A549 (cell line): ENCODE data around the gene P2RX5. TPM values are rescaled to one million over a fixed set of nuclear protein-coding genes. Genes with fewer than 3 reads are reported as not detected.

Source experiments
- ATAC-seq, 2 experiments: fragments of 200-7000 bp in 1 of 2; fragments of >200 bp in 1 of 2; cut with Nextera tagmentation in 1 of 2; cut with Tn5 transposase in 1 of 2; 3 replicates each; pipeline versions ENCODE4 v1.8.0 to v1.9.1; 2018 to 2020; ENCODE audit warnings: mild to moderate bottlenecking in 1 of 2, moderate library complexity in 1 of 2
- CTCF ChIA-PET: fragments of 300-600 bp; sonication (Branson Sonifier 250); formaldehyde crosslinking; extraction: SDS; loops from one replicate; lab custom pipeline; 2021; ENCODE audit warnings: antibody characterized with exemption, inconsistent platforms; lab: Yijun Ruan, JAX
- POLR2A ChIA-PET: fragments of 350-600 bp; formaldehyde crosslinking; extraction: SDS; loops from one replicate; lab custom pipeline; 2021; ENCODE audit warnings: antibody characterized with exemption, inconsistent platforms; lab: Yijun Ruan, JAX
- DNase-seq, 2 experiments: peaks; one replicate each; pipeline versions ENCODE4 v3.0.0 to v3.0.0-alpha.2; 2011 to 2016; ENCODE audit warnings: low read depth in 1 of 2, low spot score in 1 of 2
- FAIRE-seq: peaks from 2 replicates; lab custom pipeline; 2011; peaks lifted over from hg19 to GRCh38; lab: Jason Lieb, UNC
- H3K27ac ChIP-seq, 2 experiments: fragments of >200 bp; sonication (Bioruptor Twin); formaldehyde crosslinking; 3 replicates each; pipeline ENCODE4 v1.5.1; 2016 to 2017
- H3K4me1 ChIP-seq: fragments of >200 bp; sonication (Bioruptor Twin); formaldehyde crosslinking; 3 replicates; pipeline ENCODE4 v1.6.1; 2016
- H3K4me2 ChIP-seq: fragments of >200 bp; sonication (Bioruptor Twin); formaldehyde crosslinking; 3 replicates; pipeline ENCODE4 v1.6.1; 2016
- H3K4me3 ChIP-seq: fragments of >200 bp; sonication (Bioruptor Twin); formaldehyde crosslinking; 3 replicates; pipeline ENCODE4 v1.5.1; 2016
- H3K9me3 ChIP-seq: fragments of >200 bp; sonication (Bioruptor Twin); formaldehyde crosslinking; 3 replicates; pipeline ENCODE4 v1.6.1; 2016
- ATOH8 ChIP-seq: fragments of 250-450 bp; sonication (Bioruptor Pico); IDR thresholded peaks from 2 replicates; pipeline ENCODE4 v1.5.0; 2020; ENCODE audit warnings: low read depth, mild to moderate bottlenecking, moderate library complexity
- CBX2 ChIP-seq: fragments of 200-600 bp; sonication (generic); IDR thresholded peaks from 2 replicates; pipeline ENCODE4 v1.6.1; 2016; ENCODE audit warnings: low read depth, mild to moderate bottlenecking, borderline replicate concordance
- CHD4 ChIP-seq: fragments of 200-600 bp; sonication (generic); IDR thresholded peaks from 2 replicates; pipeline ENCODE4 v1.6.1; 2016; ENCODE audit warnings: antibody characterized with exemption, mild to moderate bottlenecking, borderline replicate concordance
- CTCF ChIP-seq: fragments of >200 bp; sonication (Bioruptor Twin); formaldehyde crosslinking; IDR thresholded peaks from 3 replicates; pipeline ENCODE4 v1.5.1; 2016
- EHF ChIP-seq: fragments of 250-450 bp; sonication (Bioruptor Pico); IDR thresholded peaks from 2 replicates; pipeline ENCODE4 v1.5.0; 2020; ENCODE audit warnings: mild to moderate bottlenecking
- ELK1 ChIP-seq: fragments of 150-350 bp; IDR thresholded peaks from 2 replicates; pipeline ENCODE4 v1.6.1; 2014; ENCODE audit warnings: low read depth, mild to moderate bottlenecking, low read length
- EP300 ChIP-seq, 2 experiments: fragments of >200 bp; sonication (Bioruptor Twin); formaldehyde crosslinking; IDR thresholded peaks; 2 replicates in 1 of 2; 3 replicates in 1 of 2; pipeline ENCODE4 v1.6.1; 2016 to 2017
- ESRRA ChIP-seq: fragments of 150-350 bp; IDR thresholded peaks from 2 replicates; pipeline ENCODE4 v1.6.1; 2014; ENCODE audit warnings: mild to moderate bottlenecking, low read length, borderline replicate concordance
- FOSB ChIP-seq: fragments of 250-450 bp; sonication (Bioruptor Pico); IDR thresholded peaks from 2 replicates; pipeline ENCODE4 v1.5.0; 2020; ENCODE audit warnings: mild to moderate bottlenecking, moderate library complexity
- FOXS1 ChIP-seq: fragments of 250-450 bp; sonication (Bioruptor Pico); IDR thresholded peaks from 2 replicates; pipeline ENCODE4 v1.5.0; 2020; ENCODE audit warnings: mild to moderate bottlenecking, moderate library complexity
- HDAC2 ChIP-seq: fragments of 200-600 bp; sonication (generic); IDR thresholded peaks from 2 replicates; pipeline ENCODE4 v1.6.1; 2016
- HES2 ChIP-seq: fragments of >200 bp; sonication (Bioruptor Twin); formaldehyde crosslinking; IDR thresholded peaks from 2 replicates; pipeline ENCODE4 v1.6.1; 2016
- HEYL ChIP-seq: fragments of 250-450 bp; sonication (Bioruptor Pico); IDR thresholded peaks from 2 replicates; pipeline ENCODE4 v1.8.0; 2021; ENCODE audit warnings: mild to moderate bottlenecking, moderate library complexity
- KDM1A ChIP-seq: fragments of 200-600 bp; sonication (generic); IDR thresholded peaks from 2 replicates; pipeline ENCODE4 v1.6.1; 2016; ENCODE audit warnings: low read depth, mild to moderate bottlenecking
- MAFK ChIP-seq: fragments of 450-650 bp; IDR thresholded peaks from 2 replicates; pipeline ENCODE4 v1.6.1; 2014; ENCODE audit not compliant: partially characterized antibody
- MAX ChIP-seq: IDR thresholded peaks from 2 replicates; pipeline ENCODE4 v1.6.1; 2012
- PHF8 ChIP-seq: fragments of 200-600 bp; sonication (generic); IDR thresholded peaks from 2 replicates; pipeline ENCODE4 v1.6.1; 2016; ENCODE audit warnings: low read depth, mild to moderate bottlenecking, antibody characterized with exemption, moderate library complexity, borderline replicate concordance
- POLR2AphosphoS2 ChIP-seq: conservative IDR thresholded peaks from 2 replicates; pipeline ENCODE4 v1.6.1; 2012; ENCODE audit warnings: low read length, improper control_type of control experiment, inconsistent platforms
- REST ChIP-seq: fragments of 200-600 bp; sonication (generic); IDR thresholded peaks from 2 replicates; pipeline ENCODE4 v1.6.1; 2016; ENCODE audit warnings: antibody characterized with exemption, mild to moderate bottlenecking, moderate library complexity
- RNF2 ChIP-seq: fragments of 200-600 bp; sonication (generic); IDR thresholded peaks from 2 replicates; pipeline ENCODE4 v1.6.1; 2016; ENCODE audit warnings: low read depth, mild to moderate bottlenecking, antibody characterized with exemption, moderate library complexity, borderline replicate concordance
- TFCP2L1 ChIP-seq: fragments of 250-450 bp; sonication (Bioruptor Pico); IDR thresholded peaks from 2 replicates; pipeline ENCODE4 v1.5.0; 2021; ENCODE audit warnings: mild to moderate bottlenecking
- ZNF302 ChIP-seq: fragments of 250-450 bp; sonication (Bioruptor Pico); IDR thresholded peaks from 2 replicates; pipeline ENCODE4 v1.9.0; 2021; ENCODE audit warnings: inconsistent platforms, mild to moderate bottlenecking, moderate library complexity
- ZSCAN20 ChIP-seq: fragments of 250-450 bp; sonication (Bioruptor Pico); IDR thresholded peaks from 2 replicates; pipeline ENCODE4 v1.8.0; 2022; ENCODE audit warnings: mild to moderate bottlenecking, moderate library complexity
- WGBS: methylation state at CpG from one replicate; pipeline ENCODE4 v1.1.6; 2017; ENCODE audit errors: missing lambda C conversion rate; 5-methylcytosine and 5-hydroxymethylcytosine counted together
- polyA plus RNA-seq, 4 experiments: library from polyadenylated mRNA; depleted of rRNA in 3 of 4; stranded (reverse); fragments of >200 nt; fragmentation: RNase III in 1 of 4; extraction: RNeasy Plus Mini Kit Qiagen cat#74134 plus additional on column Dnase treatment in 1 of 4; gene quantifications; 2 replicates in 3 of 4; 3 replicates in 1 of 4; pipeline ENCODE4 v1.2.3, GENCODE V29; 2011 to 2017

Gene P2RX5
- polyA plus RNA-seq, 2 of the 4 experiments (the other 2 are of a cell fraction): 7.8 to 10.6 TPM

GRCh38 chr17:3678095-3678820, 17.7 kb downstream of the P2RX5 start:
- ChIA-PET CTCF (interaction anchor here (0.8 to 1.8 kb wide), 9 partner anchors 12 to 1624 kb away, joined by 3 to 5 read pairs (median 4); partner anchors contain the start of gene HIC1), POLR2A (interaction anchor here (0.8 to 2.2 kb wide), 3 partner anchors 9 to 11 kb away, joined by 3 to 8 read pairs (median 4); partner anchors contain the start of gene EMC6)
- H3K27ac ChIP-seq: no peak overlapping the region
- no peak overlapping the region for H3K4me3 ChIP-seq
- TF ChIP-seq ZSCAN20 (CRISPR knock-in tag): no peak
- TF ChIP-seq ATOH8 (CRISPR knock-in tag): no peak
- no peak for TF ChIP-seq TFCP2L1 (CRISPR knock-in tag)
- no peak for TF ChIP-seq EHF (CRISPR knock-in tag)
- peak; percentile 64 for TF ChIP-seq MAFK
- H3K4me1 ChIP-seq: no peaks in the 10 kb centered on the region
- FAIRE-seq (no peak), DNase-seq (no peak), ATAC-seq (peak; percentile 9 to 13; a peak in 3 of 6 replicates)
- 83% methylated on average over 15 of the region's 16 CpGs for WGBS
- no peaks in the 10 kb centered on the region for H3K9me3 ChIP-seq
- H3K4me2 ChIP-seq: no peak overlapping the region

GRCh38 chr17:3675886-3676285, 20.1 kb downstream of the P2RX5 start:
- H3K4me3 ChIP-seq: no peak overlapping the region
- POLR2A ChIA-PET: no interaction called here
- FAIRE-seq: no peak
- 89% methylated on average over 11 of the region's 11 CpGs for WGBS
- no peak for DNase-seq
- no peak overlapping the region for H3K4me2 ChIP-seq
- no peak overlapping the region for H3K27ac ChIP-seq
- ATAC-seq: no peak
- H3K4me1 ChIP-seq: no peaks in the 10 kb centered on the region
- CTCF ChIA-PET: interaction anchor here (0.9 to 1.7 kb wide), 3 partner anchors 25 to 152 kb away, joined by 3 to 5 read pairs (median 3); no protein-coding TSS in a partner anchor
- no peaks in the 10 kb centered on the region for H3K9me3 ChIP-seq
- TF ChIP-seq FOXS1 (CRISPR knock-in tag) (no peak), ESRRA (no peak), CHD4 (no peak), HES2 (no peak), TFCP2L1 (CRISPR knock-in tag) (no peak), HEYL (CRISPR knock-in tag) (no peak)
- TF ChIP-seq, all 56 proteins: peak for 0

- ATAC-seq: no peak
- POLR2A ChIA-PET: no interaction called here
- peaks cover 8% of the 10 kb centered on the region; the same call in 2 of the 3 replicates for H3K4me1 ChIP-seq
- DNase-seq: no peak
- CTCF ChIA-PET: interaction anchor here (4.1 kb wide), 1 partner anchor 11 kb away, joined by 19 read pairs; no protein-coding TSS in a partner anchor
- H3K4me2 ChIP-seq: no peak overlapping the region
- no peak for FAIRE-seq
- H3K9me3 ChIP-seq: no peaks in the 10 kb centered on the region
- no peak overlapping the region for H3K4me3 ChIP-seq
- H3K27ac ChIP-seq: no peak overlapping the region
- 94% methylated on average over 4 of the region's 4 CpGs for WGBS
- TF ChIP-seq ZNF302: no peak
- no peak for TF ChIP-seq EP300 (IDR thresholded peaks at IDR 0.05)
- no peak for TF ChIP-seq CTCF
- TF ChIP-seq MAFK: no peak
- no peak for TF ChIP-seq PHF8
- TF ChIP-seq HDAC2: no peak
- no peak for TF ChIP-seq FOSB (CRISPR knock-in tag)
- TF ChIP-seq REST: no peak
- TF ChIP-seq KDM1A: no peak
- TF ChIP-seq HEYL (CRISPR knock-in tag): no peak
- no peak for TF ChIP-seq HES2
- no peak for TF ChIP-seq MAX
- no peak for TF ChIP-seq ELK1
- no peak for TF ChIP-seq RNF2
- no peak for TF ChIP-seq POLR2AphosphoS2
- TF ChIP-seq CBX2: no peak
Measured at GRCh38 chr17:3672571-3672970, 23.4 kb downstream of the P2RX5 start.
